ENCODE results near the gene LIPN. TPM values are rescaled to one million over a fixed set of nuclear protein-coding genes. Genes with fewer than 3 reads are reported as not detected.

The LIPN gene
- total and polyA plus RNA-seq, 2 of the 8 experiments (the other 6 are each of a cell fraction or from before 2014, with no cell fraction given) = not detected

GRCh38 chr10:88791924-88792323, 32.1 kb downstream of the LIPN start (continued):
- no peak for TF ChIP-seq CHD7 (IDR thresholded peaks at IDR 0.05; ENCODE audit: insufficient replicate concordance, low read length)
- no peak for TF ChIP-seq NRF1 (IDR thresholded peaks at IDR 0.05; ENCODE audit: low read depth, low read length)
- TF ChIP-seq SP2 (IDR thresholded peaks at IDR 0.05; ENCODE audit: low read length) = no peak
- no peak for TF ChIP-seq BRCA1 (IDR thresholded peaks at IDR 0.05; ENCODE audit: low read depth, low read length)
- TF ChIP-seq, protein P1, sequence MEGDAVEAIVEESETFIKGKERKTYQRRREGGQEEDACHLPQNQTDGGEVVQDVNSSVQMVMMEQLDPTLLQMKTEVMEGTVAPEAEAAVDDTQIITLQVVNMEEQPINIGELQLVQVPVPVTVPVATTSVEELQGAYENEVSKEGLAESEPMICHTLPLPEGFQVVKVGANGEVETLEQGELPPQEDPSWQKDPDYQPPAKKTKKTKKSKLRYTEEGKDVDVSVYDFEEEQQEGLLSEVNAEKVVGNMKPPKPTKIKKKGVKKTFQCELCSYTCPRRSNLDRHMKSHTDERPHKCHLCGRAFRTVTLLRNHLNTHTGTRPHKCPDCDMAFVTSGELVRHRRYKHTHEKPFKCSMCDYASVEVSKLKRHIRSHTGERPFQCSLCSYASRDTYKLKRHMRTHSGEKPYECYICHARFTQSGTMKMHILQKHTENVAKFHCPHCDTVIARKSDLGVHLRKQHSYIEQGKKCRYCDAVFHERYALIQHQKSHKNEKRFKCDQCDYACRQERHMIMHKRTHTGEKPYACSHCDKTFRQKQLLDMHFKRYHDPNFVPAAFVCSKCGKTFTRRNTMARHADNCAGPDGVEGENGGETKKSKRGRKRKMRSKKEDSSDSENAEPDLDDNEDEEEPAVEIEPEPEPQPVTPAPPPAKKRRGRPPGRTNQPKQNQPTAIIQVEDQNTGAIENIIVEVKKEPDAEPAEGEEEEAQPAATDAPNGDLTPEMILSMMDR (IDR thresholded peaks at IDR 0.05; ENCODE audit: control extremely low read depth in 1 of 3, insufficient read depth in 1 of 3, low read depth in 1 of 3, low read length in 3 of 3) = peak; percentile 44 to 78 (median 65)
- TF ChIP-seq RAD21 (IDR thresholded peaks at IDR 0.05 in 1 of 2, conservative IDR thresholded peaks at IDR 0.05 in 1 of 2; ENCODE audit: low read depth in 2 of 2, low read length in 2 of 2) = peak; percentile 58 to 60
- TF ChIP-seq FOSL1 (IDR thresholded peaks at IDR 0.05; ENCODE audit: insufficient read depth, low read depth, low read length) = no peak
- TF ChIP-seq EGR1 (IDR thresholded peaks at IDR 0.05; ENCODE audit: borderline replicate concordance, low read depth, low read length) = no peak
